Suppressor macrophage treated with lipopolysaccharide for 1 hour (primary cell): ENCODE data around the gene IFNL3.
"Not testable (repeated sequence)": the region's sequence is repeated elsewhere in the genome, so short reads cannot be mapped to it uniquely, and the experiment has no call there.

Source experiments
- DNase-seq, 3 donors: peaks; one replicate each; pipeline ENCODE4 v3.0.0-alpha.2; 2020 to 2022

IFNL3 gene

GRCh38 chr19:39244410-39245100 lies at the start of gene IFNL3:
Gene IFNL3, minus strand, starts transcription at chr19:39245006. Its CDS starts 39 bp downstream, at chr19:39244967.
- DNase-seq, result not testable (repeated sequence)

GRCh38 chr19:39293394-39293793 lies 48.6 kb upstream of the IFNL3 start:
- no peak for DNase-seq

GRCh38 chr19:39284032-39284431 lies 39.2 kb upstream of the IFNL3 start:
- DNase-seq, result no peak

GRCh38 chr19:39282021-39282420 lies 37.2 kb upstream of the IFNL3 start:
- DNase-seq, result no peak

- peak in 1 of 3 donors; percentile 21 for DNase-seq
These were observed 32.8 kb upstream of the IFNL3 start for GRCh38 chr19:39277598-39277997.

- DNase-seq, result no peak
These were observed 31.9 kb upstream of the IFNL3 start for GRCh38 chr19:39276740-39277139.

- no peak for DNase-seq
These were observed 30.8 kb upstream of the IFNL3 start for GRCh38 chr19:39275578-39275977.

GRCh38 chr19:39273859-39274258 lies 29.1 kb upstream of the IFNL3 start:
- DNase-seq, result not testable (repeated sequence)

GRCh38 chr19:39270036-39270871 lies 25.4 kb upstream of the IFNL3 start:
- DNase-seq, result no peak

GRCh38 chr19:39269369-39269768 lies 24.6 kb upstream of the IFNL3 start:
- not testable (repeated sequence) for DNase-seq

GRCh38 chr19:39268531-39269223 lies 23.9 kb upstream of the IFNL3 start:
- not testable (repeated sequence) for DNase-seq

- not testable (repeated sequence) for DNase-seq
These were observed 23.3 kb upstream of the IFNL3 start, which contains the start of gene IFNL2 for GRCh38 chr19:39268085-39268484. Gene IFNL2, plus strand, starts transcription at chr19:39268396. Its CDS starts 173 bp downstream, at chr19:39268569.

GRCh38 chr19:39265321-39265916 lies 20.6 kb upstream of the IFNL3 start:
- DNase-seq, result no peak

GRCh38 chr19:39264306-39265290 lies 19.8 kb upstream of the IFNL3 start:
- DNase-seq, result no peak

GRCh38 chr19:39263912-39264305 lies 19.1 kb upstream of the IFNL3 start:
- no peak for DNase-seq

GRCh38 chr19:39262496-39262895 lies 17.7 kb upstream of the IFNL3 start:
- DNase-seq, result no peak

GRCh38 chr19:39261704-39262103 lies 16.9 kb upstream of the IFNL3 start:
- no peak for DNase-seq

- no peak for DNase-seq
These were observed 12.4 kb upstream of the IFNL3 start for GRCh38 chr19:39257227-39257626.

- DNase-seq, result no peak
These were observed 9.9 kb upstream of the IFNL3 start for GRCh38 chr19:39254531-39255345.

GRCh38 chr19:39253374-39254149 lies 8.8 kb upstream of the IFNL3 start:
- no peak for DNase-seq
